GM18868 (cell line): ENCODE results near the gene RALGPS2.
A peak's percentile ranks its signal among the peaks of the same experiment; 100 is the strongest.
"Not testable (repeated sequence)": the region's sequence is repeated elsewhere in the genome, so short reads cannot be mapped to it uniquely, and the experiment has no call there.

Experiments
- ATAC-seq: cut with Tn5 transposase; IDR thresholded peaks from one replicate; pipeline ENCODE4 v1.9.1; 2021; ENCODE audit warnings: mild to moderate bottlenecking, moderate library complexity; ENCODE audit not compliant: unreplicated experiment

Gene RALGPS2

GRCh38 chr1:178724376-178724727 is 692 bp upstream of the RALGPS2 start:
- ATAC-seq, result no peak

- peak; percentile 42 for ATAC-seq
These were observed 532 bp downstream of the RALGPS2 start for GRCh38 chr1:178725466-178726086.

DNA sequence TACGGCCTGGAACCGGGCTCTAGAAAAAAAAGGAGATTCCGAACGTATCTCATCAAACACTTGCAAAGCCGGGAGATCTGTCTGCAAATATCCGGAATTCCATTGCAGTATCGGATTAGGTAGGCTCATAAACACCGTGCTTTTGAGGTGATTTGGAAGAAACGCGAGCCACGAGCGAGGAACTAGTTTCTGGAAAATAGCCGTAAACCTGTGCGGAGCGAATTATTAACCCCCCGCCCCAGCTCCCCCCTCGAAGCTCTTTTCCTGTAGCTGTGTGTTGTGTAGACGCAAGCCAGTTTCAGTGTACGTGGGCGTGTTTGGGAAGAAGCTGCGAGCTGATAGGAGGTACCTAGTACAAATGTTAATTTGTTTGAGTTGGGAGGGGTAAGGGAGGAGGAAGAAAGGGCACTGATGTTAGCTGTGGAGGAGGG is 1.1 kb downstream of the RALGPS2 start:
- peak; percentile 35 for ATAC-seq

DNA sequence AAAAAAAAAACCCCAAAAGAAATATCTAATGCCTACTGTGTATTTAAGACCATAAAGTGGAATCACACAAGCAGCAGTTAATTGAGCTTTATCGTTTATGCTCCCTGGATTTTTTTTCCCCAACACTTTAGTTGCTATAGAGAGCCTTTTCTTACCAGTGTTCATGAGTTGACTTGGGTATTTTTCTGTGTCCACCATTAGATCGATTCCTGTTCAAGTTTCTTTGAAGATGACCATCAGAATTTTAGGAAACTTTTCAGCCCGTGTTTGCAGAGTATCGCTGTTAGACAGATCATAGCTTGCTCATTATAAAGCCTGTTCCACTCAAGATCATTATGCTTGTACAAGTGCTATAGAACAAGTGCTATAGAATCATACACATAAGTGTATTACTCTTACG is 1.5 kb downstream of the RALGPS2 start:
- ATAC-seq, result no peak

DNA sequence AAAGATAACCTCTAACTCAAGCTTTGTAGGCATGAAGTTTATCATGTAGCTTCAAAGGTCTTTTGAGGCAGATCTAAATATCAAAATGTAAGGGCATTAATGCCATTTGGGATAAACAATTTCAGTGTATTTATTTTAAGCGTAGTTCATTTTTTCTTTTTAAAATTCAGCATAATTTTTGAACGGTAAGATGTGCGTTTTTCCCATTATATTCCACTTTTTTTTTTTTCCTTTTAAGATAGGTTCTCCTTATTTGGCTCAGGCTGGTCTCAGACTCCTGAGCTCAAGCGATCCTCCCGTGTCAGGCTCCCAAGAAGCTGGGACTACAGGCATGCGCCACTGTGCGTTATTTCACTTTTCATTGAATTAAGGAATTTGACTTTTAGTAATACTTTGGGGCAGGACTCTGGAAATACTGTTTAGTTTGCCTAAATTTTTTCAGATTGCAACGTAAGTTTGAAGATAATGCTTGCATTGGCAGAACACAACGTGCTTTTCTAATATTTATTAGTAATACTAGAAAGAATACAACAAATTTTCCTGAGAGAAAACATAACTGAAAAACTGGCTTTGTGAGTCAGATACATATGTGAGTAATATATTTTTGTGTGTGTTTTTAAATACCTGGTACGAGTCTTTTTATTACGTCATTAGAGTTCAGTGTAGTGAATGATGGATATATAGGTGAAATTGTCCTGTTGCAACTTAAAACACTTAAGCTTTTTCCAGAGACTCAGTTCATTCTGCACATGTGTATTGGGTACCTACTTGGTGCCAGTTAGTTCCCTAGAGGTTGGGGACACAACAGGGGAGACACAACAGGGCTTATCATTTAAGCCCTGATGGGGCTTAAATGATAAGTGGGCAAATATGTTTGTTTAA is 2.2 kb downstream of the RALGPS2 start:
- ATAC-seq, result no peak

DNA sequence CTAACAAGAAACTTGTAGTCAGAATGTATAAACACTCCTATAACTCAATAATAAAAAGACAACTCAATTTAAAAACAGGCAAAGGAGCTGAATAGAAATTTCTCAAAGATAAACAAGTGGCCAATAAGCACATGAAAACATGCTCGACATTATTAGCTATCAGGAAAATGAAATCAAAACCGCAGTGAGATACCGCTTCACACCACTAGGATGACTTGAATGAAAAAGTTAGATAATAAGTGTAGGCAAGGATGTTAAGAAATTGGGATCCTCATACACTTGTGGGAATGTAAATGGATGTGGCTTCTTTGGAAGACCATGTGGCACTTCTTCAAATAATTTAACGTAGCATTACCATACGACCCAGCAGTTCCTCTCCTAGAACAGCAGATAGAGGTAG is 8.9 kb downstream of the RALGPS2 start:
- no peak for ATAC-seq

- ATAC-seq, result no peak
These were observed 13.7 kb downstream of the RALGPS2 start for GRCh38 chr1:178738780-178739179.

DNA sequence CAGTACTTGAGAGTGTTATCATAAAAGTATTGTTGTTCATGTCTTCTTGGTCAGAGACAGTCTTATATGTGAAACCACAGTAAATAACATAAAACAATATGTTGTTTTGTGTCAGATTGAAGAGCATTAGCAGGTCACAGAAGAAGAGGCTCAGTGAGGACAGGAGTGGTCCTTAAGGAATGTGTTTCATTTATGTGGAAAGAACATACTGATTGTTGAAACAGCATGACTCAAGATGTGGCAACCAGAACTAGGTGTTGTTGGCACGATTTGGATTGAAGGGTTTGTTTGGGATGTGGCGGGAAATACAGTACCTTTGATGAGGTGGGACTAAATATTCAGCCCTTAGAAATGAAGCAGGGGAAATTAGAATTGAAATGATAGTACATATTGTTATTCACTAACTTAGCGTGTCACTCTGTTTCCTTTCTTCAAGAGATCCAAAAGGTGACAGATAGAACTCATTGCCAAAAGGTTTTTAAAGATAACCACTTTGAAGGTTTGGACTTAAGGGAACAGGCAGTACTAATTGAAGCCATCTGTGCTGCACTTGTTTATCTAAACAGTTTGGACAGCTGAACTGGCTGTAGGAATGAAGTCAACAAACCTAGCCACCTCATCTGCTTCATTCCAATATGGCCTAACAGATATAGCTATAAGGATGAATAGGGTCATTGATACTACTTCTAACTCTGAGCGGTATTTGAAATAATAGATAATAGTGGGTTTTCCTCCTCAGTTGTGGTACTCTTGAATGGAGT is 14.4 kb downstream of the RALGPS2 start:
- ATAC-seq, result no peak

DNA sequence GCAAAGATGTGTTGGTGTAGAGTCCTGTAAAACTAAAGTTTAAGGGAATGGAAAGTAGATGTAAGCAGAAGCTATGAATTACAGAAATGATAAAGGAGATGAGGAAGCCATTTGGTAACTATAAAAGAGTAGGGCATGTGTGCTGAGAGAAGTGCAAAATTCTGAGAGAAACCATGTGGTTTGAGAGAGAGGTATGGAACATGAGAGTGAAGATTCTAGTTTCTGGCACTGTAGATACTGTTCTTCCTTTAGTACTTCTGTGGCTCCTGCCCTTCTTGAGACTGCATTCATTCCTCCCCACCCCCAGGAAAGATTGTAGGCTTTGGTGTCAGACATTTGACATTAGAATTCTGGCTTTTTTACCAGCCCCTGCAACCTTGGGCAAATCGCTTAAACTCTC is 15.4 kb downstream of the RALGPS2 start:
- ATAC-seq, result no peak

- no peak for ATAC-seq
These were observed 15.9 kb downstream of the RALGPS2 start for GRCh38 chr1:178740924-178741323.

DNA sequence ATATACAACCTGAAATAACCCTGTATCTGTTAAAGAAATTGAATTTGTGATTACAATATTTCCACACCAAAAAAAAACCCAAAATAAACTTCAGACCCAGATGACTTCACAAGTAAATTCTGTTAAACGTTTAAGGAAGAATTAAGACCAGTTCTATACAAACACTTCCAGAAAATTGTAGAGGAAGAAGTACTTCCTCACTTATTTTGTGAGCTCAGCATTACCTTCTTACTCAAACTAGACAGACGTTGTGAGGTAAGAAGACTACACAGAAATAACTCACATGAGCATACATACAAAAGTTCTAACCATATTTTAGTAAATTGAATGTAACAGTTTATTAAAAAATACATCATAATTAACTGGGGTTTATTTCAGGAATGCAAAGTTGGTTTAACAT is 18.8 kb downstream of the RALGPS2 start:
- no peak for ATAC-seq

DNA sequence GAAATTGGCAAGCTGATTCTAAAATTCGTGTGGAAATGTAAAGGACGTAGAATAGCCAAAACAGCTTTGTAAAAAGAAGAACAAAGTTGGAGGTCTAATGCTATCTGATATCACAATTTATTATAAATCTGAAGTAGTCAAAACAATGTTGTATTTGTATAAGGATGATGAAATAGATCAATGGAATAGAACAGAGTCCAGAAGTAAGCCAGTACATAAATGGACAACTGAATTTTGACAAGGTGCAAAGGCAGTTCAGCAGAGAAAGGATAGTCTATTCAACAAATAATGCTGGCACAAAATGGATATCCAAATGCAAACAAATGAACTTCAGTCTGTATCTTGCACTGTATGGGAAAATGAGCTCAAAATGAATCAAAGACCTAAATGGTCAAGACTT is 20.2 kb downstream of the RALGPS2 start:
- no peak for ATAC-seq

- ATAC-seq, result no peak
These were observed 21.3 kb downstream of the RALGPS2 start for GRCh38 chr1:178746345-178746744.

DNA sequence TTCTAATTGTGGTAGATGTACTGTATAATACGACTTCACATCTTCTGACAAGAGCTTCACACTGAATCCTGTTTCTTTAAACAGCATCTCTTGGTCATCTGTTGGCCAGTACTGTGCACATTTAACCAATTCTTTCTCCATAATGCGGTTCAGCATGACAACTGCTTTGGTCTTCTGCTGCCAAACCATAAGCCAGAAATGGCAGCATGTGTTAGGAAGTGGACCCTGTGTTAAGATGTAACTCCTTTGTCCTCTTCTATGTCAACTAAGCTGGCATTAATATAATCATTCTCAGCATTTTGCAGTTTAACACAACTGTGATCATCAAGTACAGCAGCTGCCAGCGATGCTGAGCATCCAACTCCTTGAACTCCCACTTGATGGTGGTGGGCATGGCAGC is 22.3 kb downstream of the RALGPS2 start:
- not testable (repeated sequence) for ATAC-seq

DNA sequence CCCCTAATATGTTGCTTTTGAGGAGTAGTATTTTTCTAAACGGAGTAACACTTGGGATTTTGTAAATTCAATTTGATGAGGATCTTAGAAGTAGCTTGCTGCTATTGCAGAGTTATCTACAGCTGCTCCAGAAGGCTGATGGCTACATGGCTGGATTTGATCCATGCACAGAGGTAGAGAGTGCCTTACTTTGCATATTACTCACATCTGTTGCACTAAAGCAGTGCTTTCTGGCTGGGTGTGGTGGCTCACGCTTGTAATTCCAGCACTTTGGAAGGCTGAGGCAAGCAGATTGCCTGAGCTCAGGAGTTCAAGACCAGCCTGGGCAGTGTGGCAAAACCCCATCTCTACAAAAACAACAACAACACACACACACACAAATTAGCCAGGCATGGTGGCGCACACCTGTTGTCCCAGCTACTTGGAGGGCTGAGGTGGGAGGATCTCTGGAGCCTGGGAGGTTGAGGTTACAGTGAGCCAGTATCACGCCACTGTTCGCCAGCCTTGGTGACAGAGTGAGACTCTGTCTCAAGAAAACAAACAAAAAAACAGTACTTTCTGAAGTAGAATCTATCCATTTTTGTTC is 24.6 kb downstream of the RALGPS2 start:
- no peak for ATAC-seq

DNA sequence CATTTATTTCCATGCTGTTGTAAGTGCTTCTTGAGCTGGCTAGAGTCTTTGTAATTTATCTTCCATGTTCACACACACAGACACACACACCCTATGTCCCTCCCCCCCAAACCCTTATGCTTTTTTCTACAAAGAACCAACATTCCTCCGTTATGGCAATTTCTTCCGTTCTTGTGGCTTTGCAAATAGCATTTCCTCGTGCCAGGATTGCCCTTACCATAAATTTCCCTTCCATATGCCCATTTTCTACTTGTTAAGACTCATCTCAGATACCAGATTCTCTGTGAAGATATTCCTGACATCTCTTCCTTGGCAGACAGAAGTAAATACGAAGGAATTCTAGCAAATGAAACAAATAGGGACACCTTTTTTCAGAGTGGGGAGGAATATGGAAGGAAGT is 26.0 kb downstream of the RALGPS2 start:
- ATAC-seq, result no peak

GRCh38 chr1:178752891-178753290 is 27.8 kb downstream of the RALGPS2 start:
- ATAC-seq, result no peak

DNA sequence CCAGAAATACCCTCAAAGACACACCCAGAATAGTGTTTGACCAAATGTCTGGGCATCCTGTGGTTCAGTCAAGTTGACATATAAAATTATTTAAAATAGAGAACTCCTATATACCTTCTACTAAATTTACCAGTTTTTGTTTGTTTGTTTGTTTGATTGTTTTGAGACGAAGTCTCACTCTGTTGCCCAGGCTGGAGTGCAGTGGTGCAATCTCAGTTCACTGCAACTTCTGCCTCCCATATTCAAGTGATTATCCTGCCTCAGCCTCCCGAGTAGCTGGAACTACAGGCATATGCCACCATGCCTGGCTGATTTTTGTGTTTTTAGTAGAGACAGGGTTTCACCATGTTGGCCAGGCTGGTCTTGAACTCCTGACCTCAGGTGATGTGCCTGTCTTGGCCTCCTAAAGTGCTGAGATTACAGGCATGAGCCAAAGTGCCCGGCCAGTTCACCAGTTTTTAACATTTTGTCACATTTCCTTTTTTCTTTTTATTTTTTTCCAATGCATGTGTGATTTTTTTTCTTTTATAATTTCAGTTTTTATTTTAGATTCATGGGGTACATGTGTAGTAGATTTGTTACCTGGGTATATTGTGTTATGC is 29.7 kb downstream of the RALGPS2 start:
- ATAC-seq, result not testable (repeated sequence)

GRCh38 chr1:178768423-178768822 is 43.4 kb downstream of the RALGPS2 start:
- peak; percentile 82 for ATAC-seq

- no peak for ATAC-seq
These were observed 47.9 kb downstream of the RALGPS2 start for GRCh38 chr1:178772952-178773351.

GRCh38 chr1:178774263-178774662 is 49.2 kb downstream of the RALGPS2 start:
- no peak for ATAC-seq
